Measurements from ENCODE around the gene WDR20.
A peak's percentile ranks its signal among the peaks of the same experiment; 100 is the strongest.

The WDR20 gene

DNA sequence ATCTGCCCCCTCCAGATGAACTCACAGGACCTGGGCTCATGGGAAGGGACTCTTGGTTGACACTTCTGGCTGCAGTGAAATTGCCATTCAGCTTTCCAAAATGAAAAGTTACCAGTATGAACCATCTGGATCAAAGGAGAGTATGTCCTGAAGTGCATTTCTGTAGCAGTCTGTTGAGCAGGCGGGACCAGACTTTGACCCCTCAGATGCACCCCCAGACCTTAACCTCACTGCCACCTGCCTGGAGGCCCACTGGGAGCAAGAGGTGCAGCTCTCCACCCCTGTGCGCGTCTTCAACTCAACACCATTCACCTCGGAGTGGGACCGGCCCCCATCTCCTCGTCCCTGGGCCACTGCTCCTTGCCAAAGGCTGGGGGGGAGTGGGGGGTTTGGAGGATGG lies 110.3 kb downstream of the WDR20 start:
- no peak overlapping the region for H3K4me3 ChIP-seq (ENCODE audit: low read depth, low read length)
- no peak for DNase-seq (ENCODE audit: low read depth)
- TF ChIP-seq, protein P1, sequence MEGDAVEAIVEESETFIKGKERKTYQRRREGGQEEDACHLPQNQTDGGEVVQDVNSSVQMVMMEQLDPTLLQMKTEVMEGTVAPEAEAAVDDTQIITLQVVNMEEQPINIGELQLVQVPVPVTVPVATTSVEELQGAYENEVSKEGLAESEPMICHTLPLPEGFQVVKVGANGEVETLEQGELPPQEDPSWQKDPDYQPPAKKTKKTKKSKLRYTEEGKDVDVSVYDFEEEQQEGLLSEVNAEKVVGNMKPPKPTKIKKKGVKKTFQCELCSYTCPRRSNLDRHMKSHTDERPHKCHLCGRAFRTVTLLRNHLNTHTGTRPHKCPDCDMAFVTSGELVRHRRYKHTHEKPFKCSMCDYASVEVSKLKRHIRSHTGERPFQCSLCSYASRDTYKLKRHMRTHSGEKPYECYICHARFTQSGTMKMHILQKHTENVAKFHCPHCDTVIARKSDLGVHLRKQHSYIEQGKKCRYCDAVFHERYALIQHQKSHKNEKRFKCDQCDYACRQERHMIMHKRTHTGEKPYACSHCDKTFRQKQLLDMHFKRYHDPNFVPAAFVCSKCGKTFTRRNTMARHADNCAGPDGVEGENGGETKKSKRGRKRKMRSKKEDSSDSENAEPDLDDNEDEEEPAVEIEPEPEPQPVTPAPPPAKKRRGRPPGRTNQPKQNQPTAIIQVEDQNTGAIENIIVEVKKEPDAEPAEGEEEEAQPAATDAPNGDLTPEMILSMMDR (conservative IDR thresholded peaks at IDR 0.05; ENCODE audit: low read depth, low read length): no peak

DNA sequence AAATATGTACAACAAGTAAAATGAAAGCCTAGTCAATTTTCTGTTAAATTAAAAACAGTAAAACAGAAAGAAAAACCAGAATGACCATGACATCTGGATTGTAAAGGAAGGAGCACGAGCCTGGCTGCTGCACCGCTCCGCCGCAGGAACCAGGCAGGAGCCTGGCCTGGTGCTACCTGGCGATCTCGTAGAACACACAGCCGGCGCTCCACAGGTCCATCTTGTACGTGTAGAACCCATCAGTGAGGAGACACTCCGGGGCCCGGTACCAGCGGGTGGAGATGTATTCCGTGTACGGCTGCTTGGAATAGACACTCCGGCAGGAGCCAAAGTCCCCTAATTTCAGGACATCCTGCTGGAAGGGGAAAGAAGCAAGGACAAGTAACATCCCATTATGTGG lies 110.9 kb downstream of the WDR20 start:
- no peak overlapping the region for H3K4me3 ChIP-seq (ENCODE audit: low read depth, low read length)
- TF ChIP-seq, protein P1 (conservative IDR thresholded peaks at IDR 0.05; ENCODE audit: low read depth, low read length): no peak
- DNase-seq (ENCODE audit: low read depth): no peak

DNA sequence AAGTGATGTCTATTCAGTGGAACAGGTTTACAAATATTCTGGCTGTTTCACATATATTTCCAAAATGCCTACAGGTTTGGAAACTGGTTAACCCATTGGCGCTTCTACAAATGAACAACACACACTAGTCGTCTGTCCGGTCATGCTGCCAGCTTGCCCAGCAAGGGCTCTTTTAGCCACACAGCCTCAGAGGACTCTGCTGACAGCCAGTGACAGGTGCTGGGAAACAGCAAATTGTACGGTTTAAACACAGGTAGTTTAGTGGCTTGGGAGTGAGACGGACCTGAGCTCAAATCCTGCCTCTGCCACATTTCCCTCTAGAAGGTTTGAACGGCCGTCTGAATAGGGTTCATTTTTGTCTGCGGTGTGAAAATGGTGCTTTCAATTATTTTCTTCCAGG lies 111.5 kb downstream of the WDR20 start:
- no peak for DNase-seq (ENCODE audit: low read depth)
- TF ChIP-seq, protein P1 (conservative IDR thresholded peaks at IDR 0.05; ENCODE audit: low read depth, low read length): no peak
- H3K4me3 ChIP-seq (ENCODE audit: low read depth, low read length): no peak overlapping the region

DNA sequence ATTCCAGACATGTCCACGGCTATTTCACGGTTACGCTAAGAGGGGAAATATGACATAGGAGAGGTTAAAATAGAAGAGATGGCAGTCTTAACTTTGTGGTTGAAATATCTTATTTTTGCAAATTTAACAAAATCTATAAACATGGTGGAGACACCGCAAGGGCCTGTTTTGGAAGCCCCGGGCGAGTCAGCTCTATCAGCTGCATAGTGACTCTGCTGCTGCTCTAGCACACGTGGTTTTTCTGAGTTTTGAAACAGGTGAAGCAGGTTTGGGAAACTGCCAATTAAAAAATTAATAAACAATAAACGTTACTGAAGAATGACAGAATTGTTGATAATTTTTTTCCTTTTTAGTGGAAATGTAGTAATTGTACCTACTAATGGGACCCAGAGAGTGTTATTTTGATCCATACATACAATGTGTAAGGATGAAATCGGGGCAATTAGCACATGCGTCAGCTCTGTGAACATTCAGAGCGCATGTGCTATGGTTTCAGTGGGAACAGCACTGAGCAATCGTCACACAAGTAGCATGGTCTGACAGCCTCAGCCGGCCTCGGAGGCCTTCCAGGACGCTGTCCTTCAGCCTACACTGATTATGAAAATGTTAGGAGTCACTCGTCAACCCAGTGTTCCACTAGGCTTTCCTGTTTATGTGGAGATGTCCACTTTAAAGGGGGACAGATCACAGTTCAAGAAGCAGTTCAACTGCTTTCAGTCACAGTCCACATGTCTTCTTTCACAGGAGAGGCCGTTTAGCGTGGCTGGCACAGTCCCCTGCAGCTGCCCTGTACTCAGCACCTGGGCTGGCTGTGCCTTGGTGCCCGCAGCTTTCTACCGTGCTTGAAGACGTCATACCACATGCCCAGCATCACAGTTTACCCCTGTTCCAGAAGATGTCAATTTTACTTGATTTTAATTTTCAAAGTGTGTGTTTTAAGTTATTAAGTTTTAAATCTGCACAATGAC lies 113.4 kb downstream of the WDR20 start:
- TF ChIP-seq, protein P1 (conservative IDR thresholded peaks at IDR 0.05; ENCODE audit: low read depth, low read length): no peak

DNA sequence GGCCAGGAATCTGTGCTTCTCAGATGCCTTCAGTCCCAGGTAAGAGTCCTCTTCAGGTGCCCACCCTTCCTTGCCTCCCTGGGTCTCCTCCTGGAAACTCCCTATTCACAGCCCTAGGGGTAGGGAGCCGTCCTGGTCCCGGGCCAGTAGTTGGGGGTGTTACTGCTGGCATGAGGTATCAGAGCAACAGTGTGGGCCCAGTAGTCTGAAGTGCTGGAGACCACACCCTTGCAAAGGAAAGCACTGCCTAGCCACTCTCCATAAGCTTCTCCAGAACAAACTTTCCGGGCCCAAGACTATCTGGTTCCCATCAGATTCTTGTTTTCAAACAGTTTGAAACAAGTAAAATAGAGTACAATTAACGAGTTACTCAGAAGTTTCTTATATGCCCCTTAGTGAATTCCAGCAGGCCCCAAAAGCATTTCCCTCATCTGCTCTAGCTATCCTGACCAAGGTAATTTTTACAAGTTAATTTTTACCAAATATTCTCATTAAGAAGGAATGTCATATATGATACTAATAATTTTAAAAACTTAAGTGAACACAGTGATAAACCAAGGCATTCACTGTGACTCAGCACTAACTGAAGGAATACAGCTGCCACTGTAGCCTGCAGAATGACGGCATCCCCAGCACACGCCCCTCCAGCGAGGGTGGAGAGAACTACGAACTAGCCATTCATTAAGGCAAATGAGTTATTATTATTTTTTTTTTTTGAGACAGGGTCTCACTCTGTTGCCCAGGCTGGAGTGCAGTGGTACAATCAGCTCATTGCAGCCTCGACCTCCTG lies 115.9 kb downstream of the WDR20 start:
- TF ChIP-seq, protein P1 (conservative IDR thresholded peaks at IDR 0.05; ENCODE audit: low read depth, low read length): no peak

More for the DNA sequence above, 113.4 kb downstream of the WDR20 start:
- no peak overlapping the region for H3K4me3 ChIP-seq (ENCODE audit: low read depth, low read length)
- DNase-seq (ENCODE audit: low read depth): no peak

DNA sequence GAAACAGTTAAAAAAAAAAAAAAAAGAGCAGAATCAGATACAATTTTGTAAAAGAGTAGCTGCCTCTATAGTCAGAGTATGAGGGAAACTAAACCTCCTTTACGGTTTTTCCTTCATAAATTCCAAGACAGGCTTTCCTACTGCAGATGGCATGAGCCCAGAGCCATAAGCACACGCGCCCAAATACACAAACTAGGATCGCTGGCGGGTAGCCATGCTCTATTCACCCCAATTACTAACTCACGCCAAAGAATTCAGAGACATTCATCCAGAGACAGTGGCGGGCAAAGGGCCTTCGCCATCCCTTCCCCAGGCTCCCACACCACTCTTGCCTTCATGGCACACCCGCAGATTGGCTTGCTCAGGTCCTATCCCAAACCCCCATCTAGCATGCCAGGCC lies 117.0 kb downstream of the WDR20 start:
- no peak for DNase-seq (ENCODE audit: low read depth)
- no peak overlapping the region for H3K4me3 ChIP-seq (ENCODE audit: low read depth, low read length)
- TF ChIP-seq, protein P1 (conservative IDR thresholded peaks at IDR 0.05; ENCODE audit: low read depth, low read length): no peak

More for the DNA sequence above, 115.9 kb downstream of the WDR20 start:
- no peak overlapping the region for H3K4me3 ChIP-seq (ENCODE audit: low read depth, low read length)
- DNase-seq (ENCODE audit: low read depth): peak; percentile 65
